Progenitor cell of endocrine pancreas (in vitro differentiated cells): ENCODE measurements around the gene ITPR2. TPM values are rescaled to one million over a fixed set of nuclear protein-coding genes. Genes with fewer than 3 reads are reported as not detected.

Experiments
- DNase-seq: peaks from one replicate; pipeline ENCODE4 v3.0.0; 2021; ENCODE audit warnings: low spot score; ENCODE audit not compliant: unreplicated experiment
- H3K27ac Mint-ChIP-seq: 2 replicates; pipeline ENCODE4 v1.8.0; 2021; ENCODE audit warnings: mild to moderate bottlenecking, moderate library complexity, mixed read lengths
- H3K27me3 Mint-ChIP-seq: 2 replicates; pipeline ENCODE4 v1.8.0; 2021; ENCODE audit warnings: mixed read lengths
- H3K36me3 Mint-ChIP-seq: 2 replicates; pipeline ENCODE4 v1.8.0; 2022; ENCODE audit warnings: mixed read lengths; ENCODE audit not compliant: insufficient read depth
- H3K4me1 Mint-ChIP-seq: 2 replicates; pipeline ENCODE4 v1.8.0; 2021; ENCODE audit warnings: low read depth, mixed read lengths
- H3K4me3 Mint-ChIP-seq: 2 replicates; pipeline ENCODE4 v1.8.0; 2021; ENCODE audit warnings: low read depth, mild to moderate bottlenecking, moderate library complexity, mixed read lengths
- H3K9me3 Mint-ChIP-seq: 2 replicates; pipeline ENCODE4 v1.8.0; 2021; ENCODE audit warnings: low read depth, mixed read lengths
- CTCF ChIP-seq: fragments of 200-600 bp; sonication (generic); IDR thresholded peaks from one replicate; pipeline ENCODE4 v1.5.0; 2021; ENCODE audit warnings: antibody characterized with exemption, mild to moderate bottlenecking; ENCODE audit not compliant: unreplicated experiment
- total RNA-seq: library from RNA; stranded (reverse); gene quantifications from 2 replicates; pipeline ENCODE4 v1.2.1, GENCODE V29; 2021

Gene ITPR2
- total RNA-seq, 1 donor from 2014 or later, result 72.4 TPM

GRCh38 chr12:26298785-26299621, 534.0 kb downstream of the ITPR2 start:
- TF ChIP-seq CTCF, result no peak
- H3K4me3 Mint-ChIP-seq, result no peak overlapping the region
- DNase-seq, result no peak
- H3K27ac Mint-ChIP-seq, result no peak overlapping the region
- H3K36me3 Mint-ChIP-seq, result no peaks in the 10 kb centered on the region
- H3K27me3 Mint-ChIP-seq, result no peaks in the 10 kb centered on the region
- H3K4me1 Mint-ChIP-seq, result peaks cover 2% of the 10 kb centered on the region
- no peaks in the 10 kb centered on the region for H3K9me3 Mint-ChIP-seq

GRCh38 chr12:26297396-26298070, 535.5 kb downstream of the ITPR2 start:
- no peaks in the 10 kb centered on the region for H3K36me3 Mint-ChIP-seq
- H3K27ac Mint-ChIP-seq, result no peak overlapping the region
- no peak overlapping the region for H3K4me3 Mint-ChIP-seq
- H3K27me3 Mint-ChIP-seq, result no peaks in the 10 kb centered on the region
- no peak for DNase-seq
- no peaks in the 10 kb centered on the region for H3K9me3 Mint-ChIP-seq
- TF ChIP-seq CTCF, result no peak
- no peaks in the 10 kb centered on the region for H3K4me1 Mint-ChIP-seq

- Mint-ChIP-seq H3K27ac (no peak overlapping the region), H3K4me3 (no peak overlapping the region), H3K4me1 (peaks cover 5% of the 10 kb centered on the region), H3K27me3 (no peaks in the 10 kb centered on the region), H3K36me3 (no peaks in the 10 kb centered on the region), H3K9me3 (no peaks in the 10 kb centered on the region)
- no peak for TF ChIP-seq CTCF
- DNase-seq, result no peak
These were observed 538.0 kb downstream of the ITPR2 start for GRCh38 chr12:26295001-26295400.

GRCh38 chr12:26293612-26294011, 539.4 kb downstream of the ITPR2 start:
- DNase-seq, result no peak
- no peaks in the 10 kb centered on the region for H3K9me3 Mint-ChIP-seq
- H3K27ac Mint-ChIP-seq, result no peak overlapping the region
- no peak overlapping the region for H3K4me3 Mint-ChIP-seq
- H3K4me1 Mint-ChIP-seq, result peaks cover 5% of the 10 kb centered on the region
- no peak for TF ChIP-seq CTCF
- H3K27me3 Mint-ChIP-seq, result no peaks in the 10 kb centered on the region
- no peaks in the 10 kb centered on the region for H3K36me3 Mint-ChIP-seq

GRCh38 chr12:26292596-26292995, 540.4 kb downstream of the ITPR2 start:
- DNase-seq, result no peak
- Mint-ChIP-seq H3K4me1 (peaks cover 5% of the 10 kb centered on the region), H3K36me3 (no peaks in the 10 kb centered on the region), H3K27me3 (peaks cover 3% of the 10 kb centered on the region), H3K9me3 (no peaks in the 10 kb centered on the region), H3K4me3 (no peak overlapping the region), H3K27ac (no peak overlapping the region)
- no peak for TF ChIP-seq CTCF
